Heart right ventricle (tissue), 16 donors: ENCODE results near the gene LRRC45. TPM values are rescaled to one million over a fixed set of nuclear protein-coding genes. Genes with fewer than 3 reads are reported as not detected.

Source experiments
- ATAC-seq, 8 donors: fragments of 200-7000 bp; cut with Tn5 transposase; one replicate each; pipeline ENCODE4 v1.9.1; 2020; ENCODE audit warnings: mild to moderate bottlenecking in 8 of 8, moderate library complexity in 8 of 8, moderate number of reproducible peaks in 1 of 8
- DNase-seq, 2 donors: peaks; one replicate each; pipeline ENCODE4 v3.0.0-alpha.2; 2020
- H3K27ac ChIP-seq, 10 donors: fragments of 200-600 bp; sonication (generic) in 2 of 10; one replicate each; pipeline versions ENCODE4 v1.5.0 to v1.8.0; 2020 to 2022; ENCODE audit warnings: mild to moderate bottlenecking in 3 of 10
- H3K27me3 ChIP-seq, 7 donors: fragments of 200-600 bp; one replicate each; pipeline ENCODE4 v1.8.0; 2021 to 2022; ENCODE audit warnings: mild to moderate bottlenecking in 2 of 7
- H3K36me3 ChIP-seq, 9 donors: fragments of 200-600 bp; sonication (generic) in 1 of 9; one replicate each; pipeline versions ENCODE4 v1.5.0 to v1.8.0; 2020 to 2022; ENCODE audit warnings: mild to moderate bottlenecking in 2 of 9
- H3K4me1 ChIP-seq, 9 donors: fragments of 200-600 bp; sonication (generic) in 1 of 9; one replicate each; pipeline versions ENCODE4 v1.5.0 to v1.8.0; 2020 to 2022; ENCODE audit warnings: mild to moderate bottlenecking in 4 of 9
- H3K4me3 ChIP-seq, 10 donors: fragments of 200-600 bp; sonication (generic) in 2 of 10; one replicate each; pipeline versions ENCODE4 v1.5.0 to v1.8.0; 2020 to 2022; ENCODE audit warnings: mild to moderate bottlenecking in 7 of 10, moderate library complexity in 2 of 10
- H3K9me3 ChIP-seq, 11 donors: fragments of 200-600 bp in 10 of 11; sonication (generic) in 2 of 11; one replicate each; pipeline versions ENCODE4 v1.5.0 to v1.8.0; 2013 to 2022; ENCODE audit warnings: mild to moderate bottlenecking in 2 of 11, control low read depth in 1 of 11, moderate library complexity in 1 of 11
- CTCF ChIP-seq, 9 donors: fragments of 200-600 bp; sonication (generic) in 2 of 9; IDR thresholded peaks; one replicate each; pipeline versions ENCODE4 v1.5.0 to v1.8.0; 2021 to 2022; ENCODE audit warnings: antibody characterized with exemption in 9 of 9, mild to moderate bottlenecking in 5 of 9, moderate library complexity in 1 of 9
- WGBS, 2 donors: extraction: QIAGEN DNeasy Blood & Tissue Kit; methylation state at CpG; one replicate each; pipeline ENCODE4 v1.1.7; 2013; ENCODE audit warnings: inconsistent platforms in 1 of 2; 5-methylcytosine and 5-hydroxymethylcytosine counted together
- intact Hi-C, 10 donors: fragments of 100-400 bp; cut with DNase I; formaldehyde crosslinking; loops; one replicate each; pipeline versions ENCODE4 v1.11.1 to v1.14.2; 2022
- polyA plus RNA-seq, 2 donors: library from polyadenylated mRNA; stranded (reverse); fragments of 200-250 nt; gene quantifications; one replicate each; pipeline ENCODE4 v1.2.3, GENCODE V29; 2013
- total RNA-seq, 10 donors: library from RNA; stranded (reverse); fragmentation: NEBNext Ultra II Directional in 3 of 10; extraction: Animal tissue kit (Norgen Biotek cat#: 25700) in 3 of 10; gene quantifications; one replicate each; pipeline versions ENCODE4 v1.2.1 to v1.2.4, GENCODE V29; 2021 to 2023
- donor health status: Arrhythmogenic right ventricular cardiomyopathy.
- donor health status: ischemic (EF 13 %, LVEDD 7.1; RV severe dilation, severe dysfunction).
- donor health status: healthy with polysubstance abuse.
- donor health status: DM: no; HTN: yes; CAD: no.
- donor health status: DM: no; HTN: no; CAD: no.
- donor health status: ischemic (EF 25% LVEDD 6.9; RV normal size, moderate dysfunction).
- donor health status: ischemic (EF 25% LVEDD 5.7; RV mildly dilated, moderate dysfunction).
- donor health status: healthy.
- donor health status: DM: yes; HTN: yes; CAD: no.
- donor health status: Ischemic cardiomyopathy.
- donor health status: ischemic (EF 35%, LVEDD 5.7; RV mildly dilated, moderate dysfunction).
- donor health status: nonischemic (EF 11% LVEDD 7.7; RV severe dilation, severe dysfunction).
- donor health status: DM: yes; HTN: yes; CAD: no.
- donor health status: PGD.
- donor health status: ischemic (EF 29% LVEDD 5.4; RV normal size, mild dysfunction).
- donor health status: nonischemic (EF 23%, LVEDD 6.1; RV moderate dilation, normal function).

The LRRC45 gene
- total and polyA plus RNA-seq, 12 donors, result 2.2 to 10.4 (median 3.5) TPM

GRCh38 chr17:82014971-82015310, 8.2 kb upstream of the LRRC45 start:
- intact Hi-C loops, result loop anchor here in 2 of 10 donors (5.0 kb wide), 2 partner anchors 53 to 58 kb away; partner anchors contain the start of gene NOTUM (in 1 of the 2)
- Histone ChIP-seq H3K9me3 (no peaks in the 10 kb centered on the region), H3K4me3 (no peak overlapping the region), H3K4me1 (peaks cover 0 to 26% (median 10%) of the 10 kb centered on the region in 9 donors), H3K27ac (peak overlapping the region in 1 of 10 donors; percentile 92), H3K27me3 (no peaks in the 10 kb centered on the region), H3K36me3 (peaks cover 0 to 43% (median 0%) of the 10 kb centered on the region in 9 donors)
- no peak for DNase-seq
- no peak for TF ChIP-seq CTCF (IDR thresholded peaks at IDR 0.05)
- ATAC-seq, result no peak
- 82 to 91% methylated on average over 13 of the region's 13 CpGs for WGBS, 2 donors

- ATAC-seq (no peak), DNase-seq (no peak)
- Histone ChIP-seq H3K4me3 (no peak overlapping the region), H3K9me3 (no peaks in the 10 kb centered on the region), H3K27me3 (no peaks in the 10 kb centered on the region), H3K4me1 (peaks cover 0 to 29% (median 10%) of the 10 kb centered on the region in 9 donors), H3K27ac (no peak overlapping the region), H3K36me3 (peaks cover 0 to 43% (median 0%) of the 10 kb centered on the region in 9 donors)
- WGBS, 2 donors, result 83 to 86% methylated on average over 24 of the region's 24 CpGs
- no peak for TF ChIP-seq CTCF (IDR thresholded peaks at IDR 0.05)
- intact Hi-C loops, result loop anchor here in 2 of 10 donors (5.0 kb wide), 2 partner anchors 53 to 58 kb away; partner anchors contain the start of gene NOTUM (in 1 of the 2)
These were observed 7.7 kb upstream of the LRRC45 start for GRCh38 chr17:82015311-82015971.

GRCh38 chr17:82016061-82016874, 6.8 kb upstream of the LRRC45 start:
- DNase-seq (no peak), ATAC-seq (no peak)
- Histone ChIP-seq H3K4me1 (peaks cover 5 to 31% (median 13%) of the 10 kb centered on the region in 9 donors), H3K4me3 (no peak overlapping the region), H3K27me3 (no peaks in the 10 kb centered on the region), H3K9me3 (no peaks in the 10 kb centered on the region), H3K27ac (no peak overlapping the region), H3K36me3 (peaks cover 0 to 42% (median 0%) of the 10 kb centered on the region in 9 donors)
- intact Hi-C loops, result loop anchor here in 3 of 10 donors (2.0 to 5.0 kb wide), 3 partner anchors 49 to 59 kb away; partner anchors contain the start of gene NOTUM (in 1 of the 3)
- TF ChIP-seq CTCF (IDR thresholded peaks at IDR 0.05), result no peak
- WGBS, 2 donors, result 85 to 91% methylated on average over 28 of the region's 28 CpGs

- Histone ChIP-seq H3K4me1 (peaks cover 12 to 38% (median 20%) of the 10 kb centered on the region in 9 donors), H3K36me3 (peaks cover 0 to 35% (median 0%) of the 10 kb centered on the region in 9 donors), H3K9me3 (no peaks in the 10 kb centered on the region), H3K27me3 (no peaks in the 10 kb centered on the region), H3K27ac (no peak overlapping the region), H3K4me3 (no peak overlapping the region)
- no peak for TF ChIP-seq CTCF (IDR thresholded peaks at IDR 0.05)
- DNase-seq (no peak), ATAC-seq (no peak)
- 81 to 89% methylated on average over 22 to 24 of the region's 24 CpGs for WGBS, 2 donors
- intact Hi-C loops, result loop anchor here in 3 of 10 donors (2.0 to 5.0 kb wide), 3 partner anchors 50 to 60 kb away; partner anchors contain the start of gene NOTUM (in 1 of the 3)
These were observed 6.1 kb upstream of the LRRC45 start for GRCh38 chr17:82016875-82017459.
